Spleen (tissue), 7 donors: Measurements from ENCODE around the gene CACNB2.

Experiments
- CTCF ChIP-seq, 11 experiments: fragments of 200-600 bp in 7 of 11; fragments of 450-650 bp in 4 of 11; sonication (generic) in 4 of 11; IDR thresholded peaks in 8 of 11; conservative IDR thresholded peaks in 3 of 11; 1 replicate in 7 of 11; 2 replicates in 4 of 11; pipeline versions ENCODE4 v1.4.0 to v1.8.0; 2016 to 2021; ENCODE audit warnings: antibody characterized with exemption in 11 of 11, inconsistent platforms in 4 of 11, mild to moderate bottlenecking in 1 of 11
- POLR2A ChIP-seq, 3 donors: fragments of 450-650 bp; IDR thresholded peaks; one replicate each; pipeline ENCODE4 v1.5.1; 2017; ENCODE audit warnings: antibody characterized with exemption in 3 of 3, mild to moderate bottlenecking in 1 of 3
- POLR2AphosphoS5 ChIP-seq, 3 donors: sonication (generic); formaldehyde crosslinking; IDR thresholded peaks; one replicate each; pipeline ENCODE4 v1.5.1; 2017; ENCODE audit warnings: antibody characterized with exemption in 3 of 3
- donor health status: DM: no; HTN: no; CAD: no; lungs with moderate emphysema.
- donor health status: DM: no; HTN: no; CAD: no.
- donor health status: DM: no; HTN: no; CAD: no.

GRCh38 chr10:18158773-18159265 lies 18.6 kb downstream of the CACNB2 start:
- TF ChIP-seq CTCF (IDR thresholded peaks at IDR 0.05 in 8 of 11, conservative IDR thresholded peaks at IDR 0.05 in 3 of 11), result no peak
- TF ChIP-seq POLR2AphosphoS5 (IDR thresholded peaks at IDR 0.05), result no peak
- no peak for TF ChIP-seq POLR2A (IDR thresholded peaks at IDR 0.05)
